T follicular helper cell (primary cell): Measurements from ENCODE around the gene AACS.
A peak's percentile ranks its signal among the peaks of the same experiment; 100 is the strongest.

Experiments used
- DNase-seq: peaks from one replicate; pipeline ENCODE4 v3.0.0-alpha.2; 2020; ENCODE audit warnings: low read depth

Gene AACS

GRCh38 chr12:125152463-125152862 lies 87.2 kb downstream of the AACS start:
- no peak for DNase-seq

GRCh38 chr12:125155366-125155765 lies 90.1 kb downstream of the AACS start:
- no peak for DNase-seq

GRCh38 chr12:125157177-125157576 lies 91.9 kb downstream of the AACS start:
- DNase-seq = no peak

GRCh38 chr12:125159702-125160101 lies 94.5 kb downstream of the AACS start:
- no peak for DNase-seq

- no peak for DNase-seq
These were observed 95.2 kb downstream of the AACS start for GRCh38 chr12:125160281-125160955.

- no peak for DNase-seq
These were observed 96.4 kb downstream of the AACS start for GRCh38 chr12:125161712-125162022.

- no peak for DNase-seq
These were observed 97.3 kb downstream of the AACS start for GRCh38 chr12:125162489-125163028.

GRCh38 chr12:125163148-125163547 lies 97.9 kb downstream of the AACS start:
- DNase-seq = no peak

GRCh38 chr12:125164541-125164940 lies 99.3 kb downstream of the AACS start:
- no peak for DNase-seq

GRCh38 chr12:125166041-125166440 lies 100.8 kb downstream of the AACS start:
- DNase-seq = no peak

- no peak for DNase-seq
These were observed 102.4 kb downstream of the AACS start for GRCh38 chr12:125167658-125168057.

GRCh38 chr12:125169451-125169850 lies 104.2 kb downstream of the AACS start:
- DNase-seq = no peak

GRCh38 chr12:125169870-125170269 lies 104.6 kb downstream of the AACS start:
- DNase-seq = no peak

GRCh38 chr12:125171267-125171666 lies 106.0 kb downstream of the AACS start:
- DNase-seq = no peak

GRCh38 chr12:125172231-125172850 lies 107.1 kb downstream of the AACS start:
- DNase-seq = no peak

- no peak for DNase-seq
These were observed 110.3 kb downstream of the AACS start for GRCh38 chr12:125175576-125175975.

- no peak for DNase-seq
These were observed 113.0 kb downstream of the AACS start for GRCh38 chr12:125178222-125178621.

GRCh38 chr12:125180144-125180543 lies 114.9 kb downstream of the AACS start:
- DNase-seq = no peak

- DNase-seq = no peak
These were observed 115.9 kb downstream of the AACS start for GRCh38 chr12:125181107-125181506.

GRCh38 chr12:125183187-125184067 lies 118.2 kb downstream of the AACS start:
- DNase-seq = peak; percentile 59

GRCh38 chr12:125184213-125184967 lies 119.2 kb downstream of the AACS start:
- DNase-seq = no peak

GRCh38 chr12:125185311-125185739 lies 120.1 kb downstream of the AACS start:
- DNase-seq = no peak
